ENCODE data around the gene PLOD1. TPM values are rescaled to one million over a fixed set of nuclear protein-coding genes. Genes with fewer than 3 reads are reported as not detected.

PLOD1 gene
- total and polyA plus RNA-seq, 2 of the 13 experiments (the other 11 are each of a cell fraction or from before 2014, with no cell fraction given): 70.1 to 318 TPM

- in situ Hi-C loops (cut with HindIII; ENCODE audit: extremely low pct_ligation_motif_present, low pct_unique_long_range_greater_than_20kb): no loop called here
- FAIRE-seq: peak; percentile 46
- TF ChIP-seq SOX6 (IDR thresholded peaks at IDR 0.05) (no peak), SOX6 (CRISPR knock-in tag; IDR thresholded peaks at IDR 0.05) (peak; percentile 37; the same call in 1 of the 2 replicates), ZNF687 (CRISPR knock-in tag; IDR thresholded peaks at IDR 0.05) (no peak), ZSCAN30 (CRISPR knock-in tag; IDR thresholded peaks at IDR 0.05) (peak; percentile 64; the same call in 1 of the 2 replicates), ZNF275 (CRISPR knock-in tag; IDR thresholded peaks at IDR 0.05; ENCODE audit: borderline replicate concordance) (peak; percentile 5; the same call in 1 of the 2 replicates), MED13 (CRISPR knock-in tag; IDR thresholded peaks at IDR 0.05) (no peak), ZNF781 (CRISPR knock-in tag; IDR thresholded peaks at IDR 0.05; ENCODE audit: borderline replicate concordance, not compliant biosample characterization) (peak; percentile 47)
- TF ChIP-seq, protein P1, sequence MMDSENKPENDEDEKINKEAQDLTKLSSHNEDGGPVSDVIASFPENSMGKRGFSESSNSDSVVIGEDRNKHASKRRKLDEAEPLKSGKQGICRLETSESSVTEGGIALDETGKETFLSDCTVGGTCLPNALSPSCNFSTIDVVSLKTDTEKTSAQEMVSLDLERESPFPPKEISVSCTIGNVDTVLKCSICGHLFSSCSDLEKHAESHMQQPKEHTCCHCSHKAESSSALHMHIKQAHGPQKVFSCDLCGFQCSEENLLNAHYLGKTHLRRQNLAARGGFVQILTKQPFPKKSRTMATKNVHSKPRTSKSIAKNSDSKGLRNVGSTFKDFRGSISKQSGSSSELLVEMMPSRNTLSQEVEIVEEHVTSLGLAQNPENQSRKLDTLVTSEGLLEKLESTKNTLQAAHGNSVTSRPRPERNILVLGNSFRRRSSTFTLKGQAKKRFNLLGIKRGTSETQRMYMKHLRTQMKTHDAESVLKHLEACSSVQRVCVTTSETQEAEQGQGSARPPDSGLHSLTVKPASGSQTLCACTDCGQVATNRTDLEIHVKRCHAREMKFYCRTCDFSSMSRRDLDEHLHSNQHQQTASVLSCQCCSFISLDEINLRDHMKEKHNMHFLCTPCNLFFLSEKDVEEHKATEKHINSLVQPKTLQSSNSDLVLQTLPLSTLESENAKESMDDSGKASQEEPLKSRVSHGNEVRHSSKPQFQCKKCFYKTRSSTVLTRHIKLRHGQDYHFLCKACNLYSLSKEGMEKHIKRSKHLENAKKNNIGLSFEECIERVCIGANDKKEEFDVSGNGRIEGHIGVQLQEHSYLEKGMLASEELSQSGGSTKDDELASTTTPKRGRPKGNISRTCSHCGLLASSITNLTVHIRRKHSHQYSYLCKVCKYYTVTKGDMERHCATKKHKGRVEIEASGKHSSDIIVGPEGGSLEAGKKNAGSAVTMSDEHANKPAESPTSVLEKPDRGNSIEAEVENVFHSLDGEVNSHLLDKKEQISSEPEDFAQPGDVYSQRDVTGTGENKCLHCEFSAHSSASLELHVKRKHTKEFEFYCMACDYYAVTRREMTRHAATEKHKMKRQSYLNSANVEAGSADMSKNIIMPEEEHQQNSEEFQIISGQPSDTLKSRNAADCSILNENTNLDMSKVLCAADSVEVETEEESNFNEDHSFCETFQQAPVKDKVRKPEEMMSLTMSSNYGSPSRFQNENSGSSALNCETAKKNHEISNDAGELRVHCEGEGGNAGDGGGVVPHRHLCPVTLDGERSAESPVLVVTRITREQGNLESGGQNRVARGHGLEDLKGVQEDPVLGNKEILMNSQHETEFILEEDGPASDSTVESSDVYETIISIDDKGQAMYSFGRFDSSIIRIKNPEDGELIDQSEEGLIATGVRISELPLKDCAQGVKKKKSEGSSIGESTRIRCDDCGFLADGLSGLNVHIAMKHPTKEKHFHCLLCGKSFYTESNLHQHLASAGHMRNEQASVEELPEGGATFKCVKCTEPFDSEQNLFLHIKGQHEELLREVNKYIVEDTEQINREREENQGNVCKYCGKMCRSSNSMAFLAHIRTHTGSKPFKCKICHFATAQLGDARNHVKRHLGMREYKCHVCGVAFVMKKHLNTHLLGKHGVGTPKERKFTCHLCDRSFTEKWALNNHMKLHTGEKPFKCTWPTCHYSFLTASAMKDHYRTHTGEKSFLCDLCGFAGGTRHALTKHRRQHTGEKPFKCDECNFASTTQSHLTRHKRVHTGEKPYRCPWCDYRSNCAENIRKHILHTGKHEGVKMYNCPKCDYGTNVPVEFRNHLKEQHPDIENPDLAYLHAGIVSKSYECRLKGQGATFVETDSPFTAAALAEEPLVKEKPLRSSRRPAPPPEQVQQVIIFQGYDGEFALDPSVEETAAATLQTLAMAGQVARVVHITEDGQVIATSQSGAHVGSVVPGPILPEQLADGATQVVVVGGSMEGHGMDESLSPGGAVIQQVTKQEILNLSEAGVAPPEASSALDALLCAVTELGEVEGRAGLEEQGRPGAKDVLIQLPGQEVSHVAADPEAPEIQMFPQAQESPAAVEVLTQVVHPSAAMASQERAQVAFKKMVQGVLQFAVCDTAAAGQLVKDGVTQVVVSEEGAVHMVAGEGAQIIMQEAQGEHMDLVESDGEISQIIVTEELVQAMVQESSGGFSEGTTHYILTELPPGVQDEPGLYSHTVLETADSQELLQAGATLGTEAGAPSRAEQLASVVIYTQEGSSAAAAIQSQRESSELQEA (CRISPR knock-in tag; IDR thresholded peaks at IDR 0.05; ENCODE audit: not compliant biosample characterization): no peak
Observed at GRCh38 chr1:12019858-12020509, 85.5 kb downstream of the PLOD1 start.

More at GRCh38 chr1:12019858-12020509, 85.5 kb downstream of the PLOD1 start:
- Histone ChIP-seq H3K27ac (ENCODE audit: extremely low read length, insufficient read depth, low read length) (peak overlapping the region; percentile 91), H3K79me2 (ENCODE audit: insufficient read depth, low read length) (peaks cover 8% of the 10 kb centered on the region), H3K9ac (ENCODE audit: insufficient read depth, low read depth, low read length) (peak overlapping the region; percentile 85), H2AFZ (ENCODE audit: low read length) (no peak overlapping the region), H3K4me1 (ENCODE audit: insufficient read depth, low read length) (peaks cover 9% of the 10 kb centered on the region), H4K20me1 (ENCODE audit: insufficient read depth, low read length) (no peaks in the 10 kb centered on the region), H3K4me3 (replicated peaks in 1 of 3; ENCODE audit: insufficient read depth in 1 of 3, low read depth in 2 of 3, low read length in 3 of 3) (peak overlapping the region; percentile 68 to 85 (median 82)), H3K27me3 (ENCODE audit: control insufficient read depth in 1 of 2, insufficient read depth in 2 of 2, low read length in 2 of 2) (no peaks in the 10 kb centered on the region), H3K4me2 (ENCODE audit: low read depth, low read length) (peak overlapping the region; percentile 85), H3K36me3 (replicated peaks in 1 of 2; ENCODE audit: control insufficient read depth in 1 of 2, insufficient read depth in 2 of 2, low read length in 2 of 2) (peaks cover 9 to 13% of the 10 kb centered on the region in 2 experiments), H3K9me3 (ENCODE audit: low read length) (no peaks in the 10 kb centered on the region)
- ChIA-PET POLR2A (interaction anchor here (1.0 to 2.9 kb wide), 7 partner anchors 11 to 214 kb away, joined by 3 to 23 read pairs (median 6); partner anchors contain the start of genes CLCN6, MFN2 and MTHFR), CTCF (ENCODE audit: low intra/inter-chr PET ratio, low total read pairs) (no interaction called here)
- WGBS (ENCODE audit: low lambda C conversion rate): 30% methylated on average over 4 of the region's 12 CpGs
- BruUV-seq (replicated peaks): TSS peak; percentile 67
- DNase-seq (ENCODE audit: low spot score): no peak
- peak; percentile 44; the same call in 2 of the 3 replicates for ATAC-seq
- intact Hi-C loops (cut with micrococcal nuclease; ENCODE audit: unreplicated experiment): no loop called here
